GM19351 (cell line): Measurements from ENCODE around the gene TCOF1.

Experiments
- ATAC-seq: cut with Tn5 transposase; IDR thresholded peaks from one replicate; pipeline ENCODE4 v1.9.1; 2021; ENCODE audit warnings: mild to moderate bottlenecking, moderate library complexity; ENCODE audit not compliant: unreplicated experiment

The TCOF1 gene, protein sequence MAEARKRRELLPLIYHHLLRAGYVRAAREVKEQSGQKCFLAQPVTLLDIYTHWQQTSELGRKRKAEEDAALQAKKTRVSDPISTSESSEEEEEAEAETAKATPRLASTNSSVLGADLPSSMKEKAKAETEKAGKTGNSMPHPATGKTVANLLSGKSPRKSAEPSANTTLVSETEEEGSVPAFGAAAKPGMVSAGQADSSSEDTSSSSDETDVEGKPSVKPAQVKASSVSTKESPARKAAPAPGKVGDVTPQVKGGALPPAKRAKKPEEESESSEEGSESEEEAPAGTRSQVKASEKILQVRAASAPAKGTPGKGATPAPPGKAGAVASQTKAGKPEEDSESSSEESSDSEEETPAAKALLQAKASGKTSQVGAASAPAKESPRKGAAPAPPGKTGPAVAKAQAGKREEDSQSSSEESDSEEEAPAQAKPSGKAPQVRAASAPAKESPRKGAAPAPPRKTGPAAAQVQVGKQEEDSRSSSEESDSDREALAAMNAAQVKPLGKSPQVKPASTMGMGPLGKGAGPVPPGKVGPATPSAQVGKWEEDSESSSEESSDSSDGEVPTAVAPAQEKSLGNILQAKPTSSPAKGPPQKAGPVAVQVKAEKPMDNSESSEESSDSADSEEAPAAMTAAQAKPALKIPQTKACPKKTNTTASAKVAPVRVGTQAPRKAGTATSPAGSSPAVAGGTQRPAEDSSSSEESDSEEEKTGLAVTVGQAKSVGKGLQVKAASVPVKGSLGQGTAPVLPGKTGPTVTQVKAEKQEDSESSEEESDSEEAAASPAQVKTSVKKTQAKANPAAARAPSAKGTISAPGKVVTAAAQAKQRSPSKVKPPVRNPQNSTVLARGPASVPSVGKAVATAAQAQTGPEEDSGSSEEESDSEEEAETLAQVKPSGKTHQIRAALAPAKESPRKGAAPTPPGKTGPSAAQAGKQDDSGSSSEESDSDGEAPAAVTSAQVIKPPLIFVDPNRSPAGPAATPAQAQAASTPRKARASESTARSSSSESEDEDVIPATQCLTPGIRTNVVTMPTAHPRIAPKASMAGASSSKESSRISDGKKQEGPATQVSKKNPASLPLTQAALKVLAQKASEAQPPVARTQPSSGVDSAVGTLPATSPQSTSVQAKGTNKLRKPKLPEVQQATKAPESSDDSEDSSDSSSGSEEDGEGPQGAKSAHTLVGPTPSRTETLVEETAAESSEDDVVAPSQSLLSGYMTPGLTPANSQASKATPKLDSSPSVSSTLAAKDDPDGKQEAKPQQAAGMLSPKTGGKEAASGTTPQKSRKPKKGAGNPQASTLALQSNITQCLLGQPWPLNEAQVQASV (N-terminal part only)

DNA sequence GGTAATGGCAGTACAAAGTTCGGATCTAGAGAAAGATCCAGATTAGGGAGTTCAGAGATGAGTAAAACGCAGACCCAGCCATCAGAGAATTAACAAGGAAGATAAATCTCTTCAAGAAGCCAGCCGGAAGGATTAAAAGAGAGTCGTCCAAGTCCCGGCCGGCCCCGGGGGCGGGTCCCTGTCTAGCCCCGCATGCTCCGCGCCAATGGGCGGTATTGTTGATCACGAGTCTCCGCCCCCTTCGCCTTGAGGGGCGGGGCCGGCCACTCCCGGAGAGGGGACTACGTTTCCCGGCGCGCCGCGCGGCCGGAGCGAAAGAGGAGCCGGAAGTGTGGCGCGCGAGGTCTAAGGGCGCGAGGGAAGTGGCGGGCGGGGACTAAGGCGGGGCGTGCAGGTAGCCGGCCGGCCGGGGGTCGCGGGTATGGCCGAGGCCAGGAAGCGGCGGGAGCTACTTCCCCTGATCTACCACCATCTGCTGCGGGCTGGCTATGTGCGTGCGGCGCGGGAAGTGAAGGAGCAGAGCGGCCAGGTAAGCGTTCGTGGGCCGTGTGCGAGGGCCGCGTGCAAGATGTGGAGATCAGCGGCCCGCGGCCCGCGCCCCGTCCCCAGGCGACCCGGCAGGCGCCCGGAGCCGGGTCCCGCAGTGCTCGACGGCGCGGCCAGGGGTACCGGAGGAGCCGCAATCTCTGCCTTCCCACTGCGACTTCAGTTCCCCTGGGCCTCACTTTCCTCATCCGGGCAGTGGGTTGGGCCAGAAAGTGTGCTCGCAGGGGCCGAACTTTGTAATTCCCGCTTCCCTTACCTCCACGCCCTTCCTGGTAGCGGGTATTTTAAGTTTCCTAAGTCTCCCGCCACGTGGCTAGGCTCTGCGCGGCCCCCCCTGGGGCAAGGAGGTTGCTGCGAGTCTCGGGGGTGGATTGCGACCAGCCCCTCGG is at the start of gene TCOF1:
Gene TCOF1 (plus strand): TSS at position 372 of the 935 bp plus-strand sequence. CDS start 50 bp downstream, at position 422.
- ATAC-seq = peak; percentile 91

DNA sequence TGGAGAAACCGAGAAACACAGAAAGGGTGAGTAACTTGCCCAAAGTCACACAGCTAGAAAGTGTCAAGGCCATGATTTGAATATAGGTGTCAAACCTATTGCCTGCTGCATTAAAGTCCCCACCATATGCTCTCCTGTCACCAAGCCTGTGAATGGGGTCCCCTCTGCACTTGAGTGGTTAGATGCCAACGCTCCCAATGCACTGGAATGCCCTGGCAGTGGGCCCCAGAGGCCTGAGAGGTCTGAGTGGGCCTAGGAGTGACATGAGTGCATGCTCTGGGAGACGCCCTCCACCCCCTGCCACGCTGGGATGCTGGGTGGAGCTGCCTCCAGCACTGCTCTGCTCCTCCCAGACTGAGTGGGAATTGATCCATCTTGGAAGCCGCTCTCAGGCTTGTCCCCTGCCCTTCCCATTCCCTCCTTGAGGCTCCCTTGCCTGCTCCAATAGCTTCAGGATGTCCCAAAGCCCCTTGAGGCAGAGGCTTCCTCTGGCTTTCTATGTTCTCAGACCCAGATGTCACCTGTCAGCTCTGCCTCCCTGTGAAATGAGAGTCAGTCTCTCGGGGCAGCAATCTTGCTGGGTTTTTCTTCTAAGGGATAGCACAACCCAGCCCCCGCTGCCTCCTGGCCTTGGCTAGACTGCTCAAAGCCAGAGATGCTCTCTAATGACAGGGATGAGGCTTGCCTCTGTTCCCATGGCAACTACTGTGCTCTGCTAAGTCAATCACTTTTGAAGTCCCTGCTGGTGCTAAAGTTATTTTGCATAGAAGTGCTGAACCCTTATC is 48.2 kb upstream of the TCOF1 start:
- no peak for ATAC-seq

DNA sequence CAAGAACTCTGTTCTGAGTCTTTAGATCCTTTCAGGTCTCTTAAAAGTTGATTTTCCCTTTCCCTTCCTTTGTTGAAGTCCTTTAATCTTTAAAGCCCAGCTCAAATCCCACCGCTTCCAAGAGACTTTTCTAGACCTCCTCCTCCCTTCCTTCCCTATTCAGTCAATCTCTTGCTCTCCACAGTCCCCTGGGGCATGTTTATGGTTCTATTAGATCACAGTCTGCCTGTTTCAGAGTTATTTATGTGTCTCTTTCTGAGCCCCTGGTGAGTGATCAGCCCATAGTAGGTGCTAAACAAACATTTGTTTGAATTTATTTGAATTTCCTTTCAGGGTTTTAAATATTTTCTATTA is 47.6 kb upstream of the TCOF1 start:
- no peak for ATAC-seq

DNA sequence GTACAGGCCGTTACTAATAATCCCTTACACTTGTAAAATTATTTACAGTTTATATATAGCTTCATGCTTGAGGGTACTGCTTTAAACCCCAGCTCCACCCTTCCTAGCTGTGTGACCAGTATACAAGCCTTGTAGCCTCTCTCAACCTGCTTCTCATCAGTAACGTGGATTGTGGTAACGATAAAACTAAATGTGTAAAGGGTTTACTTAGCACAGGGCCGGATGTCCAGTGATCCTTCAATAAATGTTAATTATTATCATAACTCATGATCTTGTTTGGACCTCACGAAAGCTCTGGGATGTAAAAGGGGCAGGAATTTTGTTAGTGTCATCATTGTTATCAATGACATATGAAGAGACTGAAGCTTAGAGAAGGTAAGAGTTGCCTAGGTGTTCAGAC is 47.3 kb upstream of the TCOF1 start:
- ATAC-seq = no peak

DNA sequence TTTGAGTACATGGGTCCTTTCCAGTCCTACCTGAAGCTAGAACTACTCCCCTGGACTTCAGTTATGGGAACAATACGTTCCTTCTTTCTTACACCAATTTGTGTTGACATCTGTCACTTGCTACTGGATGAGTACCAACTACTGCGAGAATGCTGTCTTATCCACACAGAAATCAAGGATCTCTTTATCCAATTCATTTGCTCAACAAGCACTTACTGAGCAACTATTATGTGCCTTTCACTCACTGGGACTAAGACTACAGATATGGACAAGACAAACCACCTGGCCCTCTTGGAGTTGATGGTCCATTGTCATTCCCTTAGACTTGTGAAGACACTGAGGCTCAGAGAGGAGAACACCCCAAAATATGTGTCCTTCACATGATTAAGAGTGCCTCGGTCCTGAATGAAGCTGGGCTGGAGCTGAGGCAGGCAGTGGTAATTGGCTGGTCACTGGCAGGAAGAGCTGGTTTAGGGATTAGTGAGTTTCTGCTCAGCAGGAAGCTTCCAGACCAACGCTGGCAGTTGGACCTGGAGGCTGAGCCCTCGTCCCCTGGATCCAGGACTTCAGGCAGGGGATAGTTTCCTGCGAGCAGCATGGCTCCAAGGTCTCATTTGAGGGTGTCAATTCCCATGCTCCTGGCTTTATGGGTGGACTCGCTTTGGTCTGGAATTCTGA is 46.3 kb upstream of the TCOF1 start:
- ATAC-seq = no peak

DNA sequence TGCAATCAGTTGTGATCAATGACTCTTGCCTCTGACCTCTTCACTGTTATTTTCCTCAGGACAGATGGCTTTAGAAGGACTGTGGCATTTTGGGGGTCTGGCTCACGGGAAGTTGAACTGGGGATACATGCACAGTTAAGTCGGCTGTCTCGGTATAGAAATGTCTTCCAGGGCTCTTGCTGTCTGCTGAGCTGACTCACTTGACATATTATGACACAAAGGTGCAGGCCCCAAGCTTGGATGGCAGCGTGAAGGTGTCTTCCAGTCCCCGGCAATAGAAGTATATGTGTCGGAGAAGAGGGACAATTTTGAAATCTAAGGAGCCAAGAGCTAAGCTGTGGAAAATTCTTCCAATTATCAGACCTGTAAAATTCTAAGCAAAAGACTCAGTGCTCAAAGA is 45.0 kb upstream of the TCOF1 start:
- no peak for ATAC-seq

DNA sequence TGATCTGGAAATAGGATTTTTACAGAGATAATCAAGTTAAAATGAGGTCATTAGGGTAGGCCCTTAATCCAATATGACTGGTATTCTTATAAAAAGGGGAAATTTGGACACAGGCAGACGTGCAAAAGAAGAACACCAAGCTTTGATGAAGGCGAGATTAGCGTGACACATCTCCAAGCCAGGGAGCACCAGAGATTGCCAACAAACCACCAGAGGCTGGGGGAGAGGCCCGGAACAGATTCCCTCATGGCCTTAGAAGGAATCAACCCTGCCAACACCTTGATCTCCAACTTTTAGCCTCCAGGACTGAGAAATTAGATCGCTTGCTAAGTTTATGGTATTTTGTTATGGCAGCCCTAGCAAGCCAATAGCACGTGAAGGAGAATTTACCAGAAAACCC is 44.0 kb upstream of the TCOF1 start:
- no peak for ATAC-seq

DNA sequence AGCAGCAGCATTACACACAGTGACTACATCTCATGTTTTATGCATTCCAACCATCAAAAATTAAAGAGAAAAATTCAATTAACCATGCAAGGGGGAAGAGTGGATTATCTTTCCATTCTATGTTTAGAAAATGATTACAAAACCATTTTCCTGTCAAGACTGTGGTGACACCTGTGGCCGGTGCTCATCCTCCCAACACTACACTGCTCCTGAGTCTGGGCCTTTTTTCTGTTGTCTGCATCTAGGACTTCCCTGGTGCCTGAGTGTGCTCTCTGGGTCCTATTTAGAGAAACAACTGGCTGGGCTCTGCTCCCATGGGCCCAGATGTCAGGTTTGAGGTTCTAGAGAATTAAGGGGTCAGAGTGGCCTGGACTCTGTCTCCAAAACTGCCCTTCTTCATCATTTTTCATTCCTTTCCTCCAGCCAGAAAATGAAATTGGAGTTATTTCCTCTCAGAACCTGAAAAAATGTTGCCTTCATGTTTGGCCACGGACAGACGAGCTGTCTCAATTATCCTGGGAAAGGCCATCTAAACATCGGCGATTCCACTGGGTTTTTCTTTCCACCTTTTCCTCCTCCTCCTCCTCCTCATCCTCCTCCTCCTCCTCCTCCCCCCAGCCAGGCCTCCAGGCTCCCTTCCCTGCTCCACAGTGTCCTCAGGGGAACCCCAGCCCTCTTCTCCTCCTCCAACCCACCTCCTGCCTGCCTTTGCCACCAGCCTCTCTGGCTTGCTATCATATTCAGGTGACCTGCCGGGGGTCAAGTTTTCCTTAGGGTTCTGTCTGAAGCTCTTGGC is 43.4 kb upstream of the TCOF1 start:
- ATAC-seq = no peak

DNA sequence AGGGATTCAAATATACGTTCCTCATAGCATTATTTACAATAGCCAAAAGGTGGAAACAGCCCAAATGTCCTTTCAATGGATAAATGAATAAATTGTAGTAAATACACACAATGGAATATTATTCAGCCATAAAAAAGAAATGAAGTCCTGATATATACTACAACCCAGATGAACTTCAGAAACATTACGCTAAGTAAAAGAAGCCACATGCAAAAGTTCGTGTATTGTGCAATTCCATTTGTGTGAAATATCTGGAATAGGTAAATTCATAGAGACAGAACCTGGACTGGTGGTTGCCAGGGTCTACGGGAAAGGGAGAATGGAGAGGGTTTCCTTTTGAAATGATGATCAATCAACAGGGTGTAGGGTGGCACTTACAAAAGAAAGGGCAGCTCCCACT is 42.3 kb upstream of the TCOF1 start:
- ATAC-seq = no peak

DNA sequence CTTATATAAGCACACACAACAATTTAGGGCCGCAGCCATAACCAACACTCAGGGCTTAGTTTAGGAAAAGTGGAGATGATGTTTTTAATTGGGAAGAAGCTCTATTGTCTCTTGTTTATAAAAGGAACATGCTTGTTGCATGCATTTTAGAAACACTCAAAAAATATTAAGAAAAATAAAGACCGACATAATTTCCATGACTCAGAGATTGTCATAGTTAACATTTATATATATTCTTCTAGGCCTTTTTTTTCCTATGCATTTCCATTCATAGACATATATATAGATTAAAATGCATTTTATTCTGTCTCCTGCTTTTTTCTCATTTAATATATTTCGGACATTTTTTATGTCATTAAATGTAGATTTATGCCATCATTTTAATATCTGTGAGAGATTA is 41.2 kb upstream of the TCOF1 start:
- ATAC-seq = no peak

DNA sequence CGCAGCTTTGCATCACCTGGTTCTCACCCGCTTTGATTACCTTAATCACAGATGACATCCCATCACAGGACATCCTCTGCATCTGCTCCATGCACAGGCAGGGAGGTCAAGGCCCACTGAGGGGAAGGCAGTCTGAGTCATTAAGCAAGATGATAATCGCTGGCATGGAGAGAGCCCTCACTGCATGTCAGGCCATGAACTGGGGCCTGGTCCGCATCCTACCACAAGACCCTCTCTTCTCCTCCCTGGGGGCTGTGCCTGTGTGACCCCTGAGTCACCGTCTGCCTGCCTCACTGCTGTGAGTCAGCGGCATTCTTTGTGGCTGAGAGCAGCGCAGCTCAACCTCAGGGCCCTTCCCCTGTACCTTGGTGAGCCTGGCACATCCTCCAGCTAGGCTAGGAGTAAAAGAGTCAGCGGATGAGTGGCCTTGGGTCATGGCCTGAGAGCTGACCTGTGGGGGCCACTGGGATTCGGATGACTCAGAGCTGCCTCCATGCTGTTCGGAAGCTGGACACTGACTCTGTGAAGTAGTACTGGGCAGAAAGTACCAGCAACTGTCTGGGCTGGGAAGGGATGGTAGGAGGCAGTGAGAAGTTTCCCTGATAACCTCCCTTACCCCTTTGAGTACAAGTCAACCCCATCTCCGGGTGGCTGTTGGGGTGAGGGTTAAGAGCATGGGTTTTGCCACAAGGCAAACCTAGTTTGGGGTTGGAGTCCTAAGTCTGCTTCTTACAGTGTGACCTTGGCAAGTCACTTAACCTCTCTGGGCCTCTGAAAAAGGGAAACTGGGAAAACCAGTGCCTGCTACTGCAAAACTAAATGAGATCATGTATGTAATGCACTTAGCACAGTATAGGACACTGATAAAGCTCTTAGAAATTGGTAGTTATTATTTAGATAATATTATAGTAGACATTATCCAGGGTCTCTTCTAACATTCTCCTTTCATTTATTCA is 40.2 kb upstream of the TCOF1 start:
- ATAC-seq = no peak

DNA sequence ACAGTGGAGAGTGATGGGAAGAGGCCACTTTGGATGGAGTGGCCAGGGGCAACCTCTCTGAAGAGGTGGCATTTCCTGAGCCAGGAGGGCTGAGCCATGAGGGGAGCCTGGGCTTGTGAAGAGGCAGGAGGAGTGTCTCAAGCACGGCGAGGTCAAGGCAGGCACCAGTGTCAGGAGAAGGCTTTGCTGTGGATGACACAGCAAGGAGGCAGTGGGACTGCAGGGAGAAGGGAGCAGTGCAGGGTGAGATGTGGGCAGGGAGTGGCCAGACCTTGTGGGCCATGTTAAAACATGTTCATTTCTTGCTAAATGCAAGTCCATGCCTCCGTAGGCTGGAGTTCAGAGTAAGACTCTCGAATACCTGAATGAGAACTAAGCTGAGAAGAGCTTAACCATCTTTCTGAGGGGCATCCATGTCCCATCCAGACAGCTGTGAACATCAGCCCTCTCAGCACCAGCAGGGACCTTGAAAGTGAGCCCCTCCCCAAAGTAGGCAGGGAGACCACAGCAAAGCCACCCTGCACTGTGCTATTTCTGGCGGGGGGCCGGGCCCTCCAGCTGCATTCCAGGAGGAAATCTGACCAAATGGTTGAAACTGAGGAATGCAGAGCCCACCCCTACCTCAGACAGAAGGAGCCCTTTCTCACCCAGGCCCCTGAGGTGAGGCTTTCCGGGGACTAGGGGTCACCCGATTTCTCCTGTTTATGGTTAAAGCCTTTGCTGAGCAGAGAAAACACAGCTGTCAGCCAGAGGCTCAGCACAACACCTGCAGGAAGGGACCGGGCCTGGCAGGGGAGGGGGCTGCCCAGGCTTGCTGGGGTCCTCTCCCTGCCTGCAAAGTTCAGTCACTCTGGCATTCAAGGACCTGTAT is 38.6 kb upstream of the TCOF1 start:
- no peak for ATAC-seq

DNA sequence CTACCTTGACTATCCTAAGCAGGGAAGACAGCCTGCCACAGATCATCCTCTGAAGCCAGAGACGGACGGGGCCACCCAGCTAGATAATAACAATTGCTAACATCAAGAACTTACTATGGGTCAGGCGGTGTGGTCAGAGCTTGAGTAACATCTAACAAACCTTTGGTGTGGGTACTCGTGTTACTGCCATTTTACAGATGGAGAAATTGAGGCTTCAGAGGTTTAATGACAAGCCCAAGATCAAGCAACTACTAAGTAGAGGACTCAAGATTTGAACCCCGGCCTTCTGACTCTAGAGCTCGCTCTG is 38.1 kb upstream of the TCOF1 start:
- no peak for ATAC-seq

DNA sequence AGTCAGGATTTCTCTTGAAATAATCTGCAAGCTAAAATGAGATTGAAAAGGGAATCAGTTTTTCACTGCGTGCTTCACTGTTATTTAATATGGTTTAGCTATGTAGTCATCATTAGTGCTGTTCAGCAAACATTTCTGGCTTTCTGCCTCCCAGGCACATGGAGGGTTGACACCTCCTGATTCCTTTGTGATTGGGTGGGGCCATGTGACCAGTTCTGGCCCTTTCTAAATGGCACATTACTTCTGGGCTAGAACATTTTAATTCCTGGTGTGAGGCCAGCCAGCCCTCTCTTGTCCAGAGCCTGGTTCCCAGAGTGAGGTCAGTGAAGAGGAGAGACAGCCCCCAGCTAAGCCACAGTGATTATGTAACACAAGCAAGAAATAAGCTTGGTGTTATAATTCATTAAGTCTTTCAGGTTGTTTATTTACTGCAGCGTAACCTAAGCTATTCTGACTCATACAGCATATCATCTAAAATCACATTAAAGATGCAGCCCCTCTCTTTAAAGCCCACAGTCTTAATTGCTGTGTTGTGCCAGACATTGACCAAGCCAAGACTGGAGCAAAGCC is 37.4 kb upstream of the TCOF1 start:
- no peak for ATAC-seq

DNA sequence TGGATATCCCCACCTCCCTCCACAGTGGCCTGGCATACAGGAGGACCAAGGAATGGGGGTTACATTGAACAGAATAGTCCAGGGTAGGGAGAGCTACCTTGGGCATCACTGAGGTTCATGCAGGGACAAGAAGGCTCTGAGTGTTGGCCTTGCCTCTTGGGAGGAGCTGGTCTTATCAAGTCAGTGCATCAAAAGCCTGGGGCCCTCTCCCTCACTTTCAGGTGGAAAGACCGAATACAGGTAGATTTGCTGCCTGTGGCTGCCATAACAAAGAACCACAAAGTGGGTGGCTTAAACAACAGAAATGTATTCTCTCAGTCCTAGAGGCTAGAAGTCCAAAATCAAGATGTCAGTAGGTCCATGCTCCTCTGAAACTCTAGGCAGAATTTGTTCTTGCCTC is 36.3 kb upstream of the TCOF1 start:
- ATAC-seq = no peak

DNA sequence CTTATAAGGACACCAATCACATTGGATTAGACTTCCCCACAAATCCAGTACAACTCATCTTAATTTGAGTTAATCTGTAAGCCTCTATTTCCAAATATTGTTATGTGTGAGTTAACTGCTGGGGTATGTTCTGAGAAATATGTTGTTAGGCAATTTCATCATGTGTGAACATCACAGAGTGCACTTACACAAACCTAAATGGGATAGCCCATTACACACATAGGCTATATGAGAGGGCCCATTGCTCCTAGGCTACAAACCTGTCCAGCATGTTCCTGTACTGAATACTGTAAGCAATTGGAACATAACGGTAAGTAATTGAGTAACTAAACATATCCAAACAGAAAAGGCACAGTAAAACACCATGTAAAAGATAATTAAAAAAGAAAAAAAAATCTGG is 35.7 kb upstream of the TCOF1 start:
- ATAC-seq = no peak
